Pancreas (tissue), 10 donors: ENCODE data around the gene SNX5. TPM values are rescaled to one million over a fixed set of nuclear protein-coding genes. Genes with fewer than 3 reads are reported as not detected.
A peak's percentile ranks its signal among the peaks of the same experiment; 100 is the strongest.

Source experiments
- ATAC-seq, 4 donors: fragments of 200-7000 bp; cut with Tn5 transposase; one replicate each; pipeline versions ENCODE4 v1.8.0 to v1.9.1; 2020; ENCODE audit warnings: mild to moderate bottlenecking in 4 of 4, moderate library complexity in 4 of 4
- DNase-seq, 6 donors: peaks; one replicate each; pipeline ENCODE4 v3.0.0-alpha.2; 2020
- FAIRE-seq: peaks from 2 replicates; lab custom pipeline; 2012; peaks lifted over from hg19 to GRCh38; lab: Jason Lieb, UNC
- H3K27ac ChIP-seq, 4 donors: fragments of 200-600 bp; sonication (generic); 1 replicate in 3 of 4; 2 replicates in 1 of 4; pipeline versions ENCODE4 v1.5.0 to v1.8.0; 2020
- H3K27me3 ChIP-seq, 4 donors: fragments of 200-600 bp; one replicate each; pipeline ENCODE4 v1.8.0; 2021
- H3K36me3 ChIP-seq, 3 donors: fragments of 200-600 bp; sonication (generic) in 1 of 3; one replicate each; pipeline versions ENCODE4 v1.5.0 to v1.8.0; 2020 to 2021
- H3K4me1 ChIP-seq, 3 donors: fragments of 200-600 bp; one replicate each; pipeline ENCODE4 v1.8.0; 2021
- H3K4me3 ChIP-seq, 4 donors: fragments of 200-600 bp; sonication (generic) in 2 of 4; one replicate each; pipeline versions ENCODE4 v1.5.0 to v1.8.0; 2020 to 2021
- H3K9me3 ChIP-seq, 4 donors: fragments of 200-600 bp; one replicate each; pipeline ENCODE4 v1.8.0; 2021
- WGBS, 2 donors: extraction: QIAGEN DNeasy Blood & Tissue Kit; methylation state at CpG; one replicate each; pipeline ENCODE4 v1.1.7; 2013; 5-methylcytosine and 5-hydroxymethylcytosine counted together
- intact Hi-C, 3 donors: fragments of 100-400 bp; cut with DNase I; formaldehyde crosslinking; loops; one replicate each; pipeline versions ENCODE4 v1.11.1 to v1.14.2; 2022
- polyA plus RNA-seq, 2 donors: library from polyadenylated mRNA; stranded (reverse); fragments of 200-250 nt; gene quantifications; one replicate each; pipeline ENCODE4 v1.2.3, GENCODE V29; 2013
- total RNA-seq, 6 donors: library from RNA; stranded (reverse); fragmentation: NEBNext Ultra II Directional in 4 of 6; extraction: Animal tissue kit (Norgen Biotek cat#: 25700) in 4 of 6; gene quantifications; one replicate each; pipeline versions ENCODE4 v1.2.1 to v1.2.4, GENCODE V29; 2021 to 2023
- TF ChIP-seq, protein P1 (sequence below), 4 donors: fragments of 200-600 bp; sonication (generic) in 3 of 4; IDR thresholded peaks; one replicate each; pipeline versions ENCODE4 v1.5.0 to v1.8.0; 2021; ENCODE audit warnings: antibody characterized with exemption in 4 of 4
- donor health status: healthy with polysubstance abuse.
- donor health status: DM: no; HTN: no; CAD: no; lungs with moderate emphysema.
- donor health status: DM: no; HTN: no; CAD: no.
- donor health status: control.
- donor health status: control.
- donor health status: Bipolar disorder and iron deficiency.
- donor health status: DM: yes; HTN: yes; CAD: no.
- donor health status: DM: no; HTN: no; CAD: no.
- donor health status: DM: no; HTN: no; CAD: no.
- donor health status: DM: yes; HTN: yes; CAD: no.

The SNX5 gene
- total and polyA plus RNA-seq, 8 donors, result 20.5 to 38.4 (median 31.1) TPM

GRCh38 chr20:18012901-18013300 is 44.3 kb upstream of the SNX5 start:
- H3K4me3 ChIP-seq, result no peak overlapping the region

DNA sequence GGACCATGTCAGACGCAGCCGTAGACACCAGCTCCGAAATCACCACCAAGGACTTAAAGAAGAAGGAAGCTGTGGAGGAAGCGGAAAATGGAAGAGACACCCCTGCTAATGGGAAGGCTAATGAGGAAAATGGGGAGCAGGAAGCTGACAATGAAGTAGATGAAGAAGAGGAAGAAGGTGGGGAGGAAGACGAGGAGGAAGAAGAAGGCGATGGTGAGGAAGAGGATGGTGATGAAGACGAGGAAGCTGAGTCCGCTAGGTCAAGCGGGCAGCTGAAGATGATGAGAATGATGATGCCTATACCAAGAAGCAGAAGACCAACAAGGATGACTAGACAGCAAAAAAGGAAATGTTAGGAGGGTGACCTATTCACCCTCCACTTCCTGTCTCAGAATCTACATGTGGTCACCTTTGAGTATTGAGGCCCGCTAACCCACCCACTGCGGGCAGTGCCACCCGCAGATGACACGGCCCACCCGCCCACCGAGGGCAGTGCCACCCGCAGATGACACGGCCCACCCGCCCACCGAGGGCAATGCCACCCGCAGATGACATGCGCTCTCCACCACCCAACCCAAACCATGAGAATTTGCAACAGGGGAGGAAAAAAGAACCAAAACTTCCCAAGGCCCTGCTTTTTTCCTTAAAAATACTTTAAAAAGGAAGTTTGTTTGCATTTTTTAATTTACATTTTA is 43.5 kb upstream of the SNX5 start:
- no peaks in the 10 kb centered on the region for H3K36me3 ChIP-seq
- no peaks in the 10 kb centered on the region for H3K27me3 ChIP-seq
- FAIRE-seq (no peak), DNase-seq (no peak), ATAC-seq (no peak)
- H3K27ac ChIP-seq, result no peak overlapping the region
- intact Hi-C loops, result no loop called here
- no peaks in the 10 kb centered on the region for H3K9me3 ChIP-seq
- no peaks in the 10 kb centered on the region for H3K4me1 ChIP-seq
- H3K4me3 ChIP-seq, result no peak overlapping the region
- 91 to 97% methylated on average over 21 of the region's 21 CpGs for WGBS, 2 donors
- TF ChIP-seq, protein P1, sequence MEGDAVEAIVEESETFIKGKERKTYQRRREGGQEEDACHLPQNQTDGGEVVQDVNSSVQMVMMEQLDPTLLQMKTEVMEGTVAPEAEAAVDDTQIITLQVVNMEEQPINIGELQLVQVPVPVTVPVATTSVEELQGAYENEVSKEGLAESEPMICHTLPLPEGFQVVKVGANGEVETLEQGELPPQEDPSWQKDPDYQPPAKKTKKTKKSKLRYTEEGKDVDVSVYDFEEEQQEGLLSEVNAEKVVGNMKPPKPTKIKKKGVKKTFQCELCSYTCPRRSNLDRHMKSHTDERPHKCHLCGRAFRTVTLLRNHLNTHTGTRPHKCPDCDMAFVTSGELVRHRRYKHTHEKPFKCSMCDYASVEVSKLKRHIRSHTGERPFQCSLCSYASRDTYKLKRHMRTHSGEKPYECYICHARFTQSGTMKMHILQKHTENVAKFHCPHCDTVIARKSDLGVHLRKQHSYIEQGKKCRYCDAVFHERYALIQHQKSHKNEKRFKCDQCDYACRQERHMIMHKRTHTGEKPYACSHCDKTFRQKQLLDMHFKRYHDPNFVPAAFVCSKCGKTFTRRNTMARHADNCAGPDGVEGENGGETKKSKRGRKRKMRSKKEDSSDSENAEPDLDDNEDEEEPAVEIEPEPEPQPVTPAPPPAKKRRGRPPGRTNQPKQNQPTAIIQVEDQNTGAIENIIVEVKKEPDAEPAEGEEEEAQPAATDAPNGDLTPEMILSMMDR (IDR thresholded peaks at IDR 0.05), result no peak

More at GRCh38 chr20:18012901-18013300, 44.3 kb upstream of the SNX5 start:
- ATAC-seq (no peak), DNase-seq (no peak), FAIRE-seq (no peak)
- intact Hi-C loops, result no loop called here
- H3K4me1 ChIP-seq, result no peaks in the 10 kb centered on the region
- TF ChIP-seq, protein P1 (IDR thresholded peaks at IDR 0.05), result no peak
- H3K27me3 ChIP-seq, result no peaks in the 10 kb centered on the region
- WGBS, 2 donors, result 97 to 98% methylated on average over 2 of the region's 2 CpGs
- no peak overlapping the region for H3K27ac ChIP-seq
- no peaks in the 10 kb centered on the region for H3K9me3 ChIP-seq
- H3K36me3 ChIP-seq, result no peaks in the 10 kb centered on the region

DNA sequence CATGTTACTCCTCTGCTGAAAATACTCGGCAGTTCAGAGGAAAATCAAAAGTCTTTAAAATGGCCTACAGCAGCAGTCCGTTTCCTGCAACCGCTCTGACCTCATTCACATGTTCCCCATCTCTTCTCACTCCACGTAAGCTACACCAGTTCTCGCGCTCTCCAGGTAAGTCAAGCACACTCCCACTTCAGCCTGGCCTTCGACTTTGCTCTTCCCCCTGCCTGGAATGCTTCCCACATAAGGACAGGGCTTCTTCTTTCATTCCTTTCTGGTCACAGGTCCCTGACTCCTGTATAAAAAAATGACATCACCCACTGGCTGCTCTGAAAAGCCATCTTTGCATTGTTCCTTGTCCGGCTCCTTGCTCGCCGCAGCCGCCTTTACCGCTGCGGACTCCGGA is 42.9 kb upstream of the SNX5 start:
- no peaks in the 10 kb centered on the region for H3K27me3 ChIP-seq
- 92 to 94% methylated on average over 14 of the region's 14 CpGs for WGBS, 2 donors
- no peaks in the 10 kb centered on the region for H3K36me3 ChIP-seq
- H3K27ac ChIP-seq, result no peak overlapping the region
- no peak overlapping the region for H3K4me3 ChIP-seq
- TF ChIP-seq, protein P1 (IDR thresholded peaks at IDR 0.05), result no peak
- H3K9me3 ChIP-seq, result no peaks in the 10 kb centered on the region
- no peak for ATAC-seq
- DNase-seq, result no peak
- no peaks in the 10 kb centered on the region for H3K4me1 ChIP-seq
- intact Hi-C loops, result no loop called here
- no peak for FAIRE-seq

DNA sequence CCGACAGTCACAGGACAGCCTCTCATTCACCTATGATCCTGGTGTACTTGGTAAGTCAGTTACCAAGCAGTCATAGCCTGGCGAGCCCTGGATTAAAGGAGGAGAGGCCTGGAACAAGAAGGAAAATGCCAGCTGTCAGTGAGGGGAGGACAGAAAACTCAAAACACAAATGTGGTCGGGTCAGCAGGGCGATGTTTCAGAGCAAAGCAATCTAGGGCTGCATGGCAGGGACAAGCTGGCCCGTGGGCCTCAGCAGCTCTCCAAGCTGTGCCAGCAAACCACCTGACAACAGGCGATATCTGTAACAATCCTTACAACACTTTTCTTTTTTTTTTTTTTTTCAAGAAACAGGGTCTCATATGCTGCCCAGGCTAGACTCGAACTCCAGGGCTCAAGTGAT is 40.5 kb upstream of the SNX5 start:
- intact Hi-C loops, result no loop called here
- H3K27ac ChIP-seq, result no peak overlapping the region

More for the DNA sequence above, 40.5 kb upstream of the SNX5 start:
- DNase-seq, result no peak
- no peak for FAIRE-seq
- TF ChIP-seq, protein P1 (IDR thresholded peaks at IDR 0.05), result no peak
- no peaks in the 10 kb centered on the region for H3K4me1 ChIP-seq
- H3K27me3 ChIP-seq, result no peaks in the 10 kb centered on the region
- WGBS, 2 donors, result 57 to 63% methylated on average over 7 of the region's 7 CpGs
- H3K4me3 ChIP-seq, result no peak overlapping the region
- H3K36me3 ChIP-seq, result no peaks in the 10 kb centered on the region
- peak in 1 of 4 donors; percentile 39 for ATAC-seq
- no peaks in the 10 kb centered on the region for H3K9me3 ChIP-seq
